NOMO-1 treated with DMSO at 0.1 percent for 48 hours (cell line): Measurements from ENCODE around the gene RBM38.

Source experiments
- DNase-seq: peaks from one replicate; lab custom pipeline; 2025; ENCODE audit not compliant: unreplicated experiment; lab: John Stamatoyannopoulos, UW

RBM38 gene

DNA sequence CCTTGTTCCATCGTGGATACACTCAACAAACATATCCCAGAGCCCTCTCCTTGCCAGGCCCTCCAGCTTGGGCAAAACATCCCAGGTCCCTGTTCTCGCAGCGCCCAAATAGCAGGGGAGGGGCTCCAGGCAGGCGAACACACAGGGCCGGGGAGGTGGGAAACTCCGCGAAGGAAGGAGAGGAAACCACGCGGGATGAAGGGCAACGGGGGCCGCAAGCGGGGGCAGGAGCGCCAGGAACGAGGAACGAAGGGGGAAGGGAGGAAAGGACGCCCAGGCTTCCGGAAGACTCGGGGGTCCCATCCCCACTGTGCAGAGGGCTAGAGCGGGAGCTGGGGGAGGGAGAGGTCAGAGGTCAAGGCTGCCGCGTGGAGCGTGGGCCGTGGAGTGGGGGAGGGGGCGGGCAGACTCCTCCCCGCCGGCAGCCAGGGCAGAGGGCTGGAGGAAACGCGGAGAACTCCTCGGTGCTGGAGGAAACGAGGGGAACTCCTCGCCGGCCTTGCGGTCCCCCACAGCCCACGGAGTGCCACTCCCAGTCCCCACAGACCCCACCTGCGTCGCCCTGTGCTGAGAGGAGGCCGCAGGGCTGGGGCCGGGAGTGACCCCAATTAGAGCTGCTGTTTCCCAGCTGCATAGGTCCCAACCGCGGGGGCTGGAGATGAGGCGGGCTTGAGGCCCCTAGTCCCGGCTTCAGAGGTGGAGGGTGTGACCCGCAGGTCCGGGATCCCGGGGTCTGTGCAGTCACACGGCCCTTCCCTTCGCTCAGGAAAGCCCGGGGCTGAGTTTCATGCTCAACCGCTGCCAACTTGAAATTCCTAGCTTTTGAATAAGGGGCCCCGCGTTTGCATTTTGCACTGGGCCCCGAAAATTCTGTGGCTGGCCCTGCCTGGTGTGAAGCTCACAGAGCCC is 1.2 kb upstream of the RBM38 start:
- no peak for DNase-seq

DNA sequence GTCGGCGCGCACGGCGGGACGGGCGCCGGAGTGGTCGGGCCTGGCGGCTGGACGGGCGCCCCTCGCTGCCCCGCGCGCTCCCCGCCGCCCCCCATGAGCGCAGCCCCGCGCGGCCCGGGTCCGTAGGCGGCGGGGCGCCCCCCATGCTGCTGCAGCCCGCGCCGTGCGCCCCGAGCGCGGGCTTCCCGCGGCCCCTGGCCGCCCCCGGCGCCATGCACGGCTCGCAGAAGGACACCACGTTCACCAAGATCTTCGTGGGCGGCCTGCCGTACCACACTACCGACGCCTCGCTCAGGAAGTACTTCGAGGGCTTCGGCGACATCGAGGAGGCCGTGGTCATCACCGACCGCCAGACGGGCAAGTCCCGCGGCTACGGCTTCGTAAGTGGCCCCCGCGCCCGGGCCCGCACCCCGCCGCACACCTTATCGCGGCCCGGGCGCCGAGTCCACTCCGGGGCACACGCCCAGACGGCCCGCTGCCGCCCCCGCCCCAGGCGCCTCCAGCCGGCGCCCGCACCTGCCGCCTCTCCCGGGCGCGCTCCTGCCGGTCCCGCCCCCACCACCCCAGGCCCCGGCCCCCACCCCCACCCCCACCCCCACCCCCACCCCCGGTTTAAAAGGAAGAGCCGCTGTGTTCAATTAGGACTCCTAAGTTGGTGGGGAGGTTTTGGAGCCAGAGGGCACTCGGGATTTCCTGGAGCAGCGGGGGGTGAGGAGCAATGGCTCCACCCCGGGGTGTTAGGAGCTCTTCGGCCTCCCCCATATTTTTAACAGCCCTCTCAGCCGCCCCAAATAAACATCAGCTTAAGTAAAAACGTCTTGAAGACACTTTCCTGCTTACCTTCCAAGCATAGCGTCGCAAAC is 474 bp downstream of the RBM38 start:
- DNase-seq, result peak; percentile 11

DNA sequence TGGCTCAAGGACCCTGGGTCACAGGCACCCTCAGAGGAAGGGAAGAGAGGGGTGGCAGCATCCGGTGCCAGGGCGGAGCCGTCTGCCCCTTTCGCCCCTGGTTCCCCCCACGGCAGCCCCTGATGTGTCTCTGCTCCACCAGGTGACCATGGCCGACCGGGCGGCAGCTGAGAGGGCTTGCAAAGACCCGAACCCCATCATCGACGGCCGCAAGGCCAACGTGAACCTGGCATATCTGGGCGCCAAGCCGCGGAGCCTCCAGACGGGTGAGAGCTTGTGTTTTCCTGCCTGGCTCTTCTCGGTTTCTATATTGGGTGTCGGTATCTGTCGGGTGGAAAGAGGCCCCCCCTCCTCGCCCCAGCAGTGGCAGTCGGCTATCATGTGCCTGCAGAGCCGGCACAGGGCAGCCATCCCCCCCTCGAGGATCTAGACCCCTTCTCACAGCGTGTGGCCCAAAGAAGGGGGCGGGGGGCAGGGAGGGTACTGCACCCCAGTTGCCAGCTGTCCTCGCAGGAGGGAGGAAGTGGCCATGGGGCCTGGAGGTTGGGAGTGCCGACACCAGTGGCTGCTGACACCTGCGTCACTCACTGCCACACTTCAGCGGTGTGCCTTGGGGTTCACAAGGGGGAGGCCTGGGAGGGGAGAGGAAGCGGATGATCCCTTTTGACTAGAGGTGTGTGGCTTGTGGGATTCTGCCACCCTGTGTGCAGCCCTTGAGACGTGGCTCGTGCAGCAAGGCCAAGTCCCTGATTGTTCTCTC is 1.5 kb downstream of the RBM38 start:
- DNase-seq, result peak; percentile 17

- no peak for DNase-seq
Observed at GRCh38 chr20:57393321-57394120, 2.3 kb downstream of the RBM38 start.

- no peak for DNase-seq
Observed at GRCh38 chr20:57394121-57395082, 3.2 kb downstream of the RBM38 start.

GRCh38 chr20:57395111-57395966 is 4.1 kb downstream of the RBM38 start:
- DNase-seq, result no peak

- DNase-seq, result no peak
Observed at GRCh38 chr20:57396212-57396983, 5.2 kb downstream of the RBM38 start.

DNA sequence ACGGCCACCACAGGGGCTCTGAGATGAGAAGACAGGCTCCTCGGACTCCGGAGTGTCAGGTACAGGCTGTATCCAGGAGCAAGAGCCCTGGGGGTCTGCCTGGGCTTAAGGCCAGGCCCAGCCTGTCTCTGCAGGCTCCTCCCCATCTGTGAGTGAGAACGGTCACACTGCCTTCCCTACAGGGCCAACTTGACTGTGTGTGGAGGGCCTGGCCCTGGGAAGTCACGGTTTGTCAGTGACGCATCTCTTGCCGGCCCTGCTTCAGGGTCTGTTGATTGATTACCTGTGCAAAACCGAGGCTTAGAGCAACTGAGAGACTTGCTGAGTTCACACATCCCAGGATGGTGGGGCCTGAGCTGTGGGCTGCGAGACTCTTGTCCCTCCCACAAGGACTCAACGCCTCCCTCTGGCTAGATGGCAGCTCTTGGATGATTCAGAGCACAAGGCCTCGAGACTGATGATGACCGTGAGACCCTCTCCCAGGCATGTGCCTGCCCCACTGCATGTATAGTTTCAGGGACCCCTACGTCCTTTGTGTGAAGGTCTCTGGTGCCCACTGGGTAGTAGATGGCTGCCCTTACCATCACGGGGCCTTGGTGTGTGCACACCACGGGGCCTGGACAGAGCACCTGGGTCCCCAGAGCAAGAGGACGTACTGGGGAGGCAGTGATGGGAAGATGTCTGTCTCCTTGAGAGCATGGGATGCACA is 5.9 kb downstream of the RBM38 start:
- no peak for DNase-seq

- no peak for DNase-seq
Observed at GRCh38 chr20:57397693-57398108, 6.5 kb downstream of the RBM38 start.

- DNase-seq, result no peak
Observed at GRCh38 chr20:57398231-57398821, 7.1 kb downstream of the RBM38 start.

DNA sequence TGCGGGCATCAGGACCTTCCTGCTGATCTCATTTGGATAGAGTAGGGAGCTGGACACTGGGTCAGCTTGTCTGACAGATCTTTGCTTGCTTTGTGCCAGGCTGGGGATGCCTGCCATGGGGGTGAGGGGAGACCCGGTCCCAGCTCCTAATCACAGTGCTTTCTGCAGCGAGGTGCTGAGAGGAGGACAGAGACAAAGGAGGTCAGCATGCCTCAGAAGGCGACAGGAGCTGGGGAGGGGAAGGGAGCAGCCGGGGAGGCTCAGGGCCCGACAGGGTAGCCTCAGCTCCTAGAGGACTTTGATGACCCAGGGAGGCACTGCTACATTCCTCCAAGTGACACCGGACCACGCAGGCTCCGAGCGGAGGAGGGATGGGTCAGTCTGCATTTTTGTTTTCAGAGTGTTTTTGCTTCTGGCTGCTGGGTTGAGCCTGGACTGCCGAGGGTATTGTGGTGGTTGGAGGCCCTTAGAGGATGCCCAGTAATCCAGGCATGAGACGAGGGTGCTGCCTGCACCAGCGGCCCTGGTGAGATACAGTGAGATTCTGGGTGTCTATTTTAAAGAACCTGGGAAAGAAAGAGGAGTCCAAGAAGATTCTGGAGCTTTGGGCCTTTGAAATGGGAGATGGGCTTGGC is 7.8 kb downstream of the RBM38 start:
- no peak for DNase-seq

- no peak for DNase-seq
Observed at GRCh38 chr20:57399587-57400155, 8.5 kb downstream of the RBM38 start.

- DNase-seq, result no peak
Observed at GRCh38 chr20:57400231-57400701, 9.1 kb downstream of the RBM38 start.

DNA sequence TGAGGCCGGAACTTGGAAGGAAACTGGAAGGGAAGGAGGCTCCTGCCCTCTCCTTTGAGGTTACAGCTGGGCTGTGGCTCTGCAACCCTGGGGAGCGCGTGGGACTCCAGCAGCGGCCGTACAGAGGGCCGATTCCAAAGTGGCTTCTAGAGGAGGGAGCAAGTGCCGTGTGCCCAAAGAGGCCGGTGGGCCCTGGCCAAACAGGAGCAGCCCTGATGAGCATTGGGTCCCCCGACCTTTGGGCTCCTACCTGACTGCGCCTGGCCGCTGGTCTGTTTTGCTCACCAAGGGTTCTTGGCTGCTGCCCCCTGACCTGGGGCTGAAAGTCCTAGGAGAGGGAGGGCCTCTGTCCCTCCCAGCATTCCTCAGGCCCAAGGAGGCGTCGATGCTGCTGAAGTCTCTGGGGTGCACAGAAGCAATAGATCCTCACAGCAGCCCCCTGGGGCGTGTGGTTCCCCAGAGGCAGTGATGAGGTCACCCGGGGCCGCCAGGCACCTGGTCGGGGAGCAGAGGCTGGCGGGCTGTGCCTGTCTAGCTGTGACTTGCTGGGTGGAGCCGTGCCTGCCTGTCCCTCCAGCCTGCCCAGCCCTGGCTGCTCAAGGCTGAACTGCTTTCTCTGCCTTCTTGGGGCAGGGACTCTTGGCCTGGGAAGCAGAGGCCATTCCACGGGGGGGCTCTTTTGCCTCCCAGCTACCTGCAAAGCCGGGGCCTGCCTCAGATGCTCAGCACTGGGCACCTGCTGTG is 9.8 kb downstream of the RBM38 start:
- no peak for DNase-seq

GRCh38 chr20:57401565-57401918 is 10.3 kb downstream of the RBM38 start:
- DNase-seq, result no peak
